CD4-positive, alpha-beta T cell treated with Interleukin-15 for 1 hour (primary cell): ENCODE results near the gene MCUR1.
"Not testable (repeated sequence)": the region's sequence is repeated elsewhere in the genome, so short reads cannot be mapped to it uniquely, and the experiment has no call there.

Source experiments
- DNase-seq: peaks from one replicate; pipeline ENCODE4 v3.0.0-alpha.2; 2020

Gene MCUR1, protein sequence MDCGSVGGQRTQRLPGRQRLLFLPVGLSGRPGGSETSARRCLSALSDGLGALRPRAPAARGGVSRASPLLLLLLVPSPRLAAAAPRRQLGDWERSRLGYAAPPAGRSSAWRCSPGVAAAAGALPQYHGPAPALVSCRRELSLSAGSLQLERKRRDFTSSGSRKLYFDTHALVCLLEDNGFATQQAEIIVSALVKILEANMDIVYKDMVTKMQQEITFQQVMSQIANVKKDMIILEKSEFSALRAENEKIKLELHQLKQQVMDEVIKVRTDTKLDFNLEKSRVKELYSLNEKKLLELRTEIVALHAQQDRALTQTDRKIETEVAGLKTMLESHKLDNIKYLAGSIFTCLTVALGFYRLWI

DNA sequence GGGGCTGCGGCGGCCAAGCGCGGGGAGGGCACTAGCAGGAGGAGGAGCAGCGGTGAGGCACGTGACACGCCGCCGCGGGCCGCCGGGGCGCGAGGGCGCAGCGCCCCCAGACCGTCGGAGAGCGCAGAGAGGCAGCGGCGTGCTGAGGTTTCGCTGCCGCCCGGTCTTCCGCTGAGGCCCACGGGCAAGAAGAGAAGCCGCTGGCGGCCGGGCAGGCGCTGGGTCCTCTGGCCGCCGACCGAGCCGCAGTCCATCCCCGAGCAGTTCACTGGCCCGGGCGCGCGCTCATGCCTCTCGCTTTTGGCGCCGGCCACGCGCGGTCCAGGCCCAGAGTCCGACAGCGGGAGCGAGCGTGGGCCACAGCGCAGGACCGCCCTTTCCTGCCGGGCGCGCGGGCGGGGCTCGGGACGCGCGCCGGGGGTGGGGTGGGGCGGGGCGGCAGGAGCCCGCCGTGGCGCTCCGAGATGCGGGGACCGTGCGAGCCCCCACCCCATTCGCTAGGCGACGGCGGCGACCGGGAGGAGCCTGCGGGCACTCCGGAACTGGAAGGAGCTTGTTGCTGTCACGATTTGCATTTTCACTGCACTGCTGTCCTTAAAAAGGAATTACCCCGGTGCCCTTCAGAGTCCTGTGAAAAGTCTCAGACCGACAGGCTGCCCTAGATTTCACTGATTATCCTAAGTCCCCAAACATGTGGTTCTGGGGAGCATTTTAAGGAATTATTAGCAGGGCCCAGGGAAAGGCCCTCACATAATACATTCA lies at the start of gene MCUR1:
Gene MCUR1 (minus strand): TSS at position 382 of the 762 bp plus-strand sequence. CDS start 128 bp downstream, at position 254.
- peak; percentile 83 for DNase-seq

DNA sequence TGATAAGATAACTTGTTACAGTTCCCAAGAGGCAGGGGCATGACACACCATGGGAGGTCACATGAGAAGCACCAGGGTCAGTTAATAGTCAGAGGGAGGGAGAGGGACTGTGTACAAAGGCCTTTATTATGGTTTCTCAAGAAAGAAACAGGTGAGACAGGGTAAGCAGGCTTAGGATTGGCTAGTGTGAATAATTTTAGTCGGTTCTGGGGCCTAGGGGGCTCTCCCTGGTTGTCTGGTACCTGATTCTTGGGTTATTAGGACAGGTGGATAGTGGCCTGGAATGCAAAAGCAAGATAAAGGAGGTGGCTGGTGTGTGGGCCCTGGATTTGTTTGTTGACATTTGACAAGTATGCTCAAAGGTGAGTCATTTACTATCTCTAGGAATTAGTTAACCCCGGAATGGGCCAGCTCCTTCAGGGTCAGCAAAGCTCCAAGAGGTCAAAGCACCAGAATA lies 49.4 kb upstream of the MCUR1 start:
- no peak for DNase-seq

DNA sequence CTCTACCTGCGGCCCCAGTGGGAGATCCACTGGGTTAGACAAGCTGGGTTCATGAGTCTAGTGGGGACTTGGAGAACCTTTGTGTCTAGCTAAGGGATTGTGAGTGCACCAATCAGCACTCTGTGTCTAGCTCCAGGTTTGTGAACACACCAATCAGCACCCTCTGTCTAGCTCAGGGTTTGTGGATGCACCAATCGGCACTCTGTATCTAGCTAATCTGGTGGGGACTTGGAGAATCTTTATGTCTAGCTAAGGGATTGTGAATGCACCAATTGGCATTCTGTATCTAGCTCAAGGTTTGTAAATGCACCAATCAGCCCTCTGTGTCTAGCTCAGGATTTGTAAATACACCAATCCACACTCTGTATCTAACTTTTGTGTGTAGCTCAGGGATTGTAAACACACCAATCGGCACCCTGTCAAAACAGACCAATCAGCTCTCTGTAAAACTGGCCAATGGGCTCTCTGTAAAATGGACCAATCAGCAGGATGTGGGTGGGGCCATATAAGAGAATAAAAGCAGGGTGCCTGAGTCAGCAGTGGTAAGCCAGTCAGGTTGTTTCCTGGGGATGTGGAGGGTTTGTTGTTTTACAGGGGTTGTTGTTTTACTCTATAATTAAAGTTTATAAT lies 46.3 kb upstream of the MCUR1 start:
- not testable (repeated sequence) for DNase-seq

DNA sequence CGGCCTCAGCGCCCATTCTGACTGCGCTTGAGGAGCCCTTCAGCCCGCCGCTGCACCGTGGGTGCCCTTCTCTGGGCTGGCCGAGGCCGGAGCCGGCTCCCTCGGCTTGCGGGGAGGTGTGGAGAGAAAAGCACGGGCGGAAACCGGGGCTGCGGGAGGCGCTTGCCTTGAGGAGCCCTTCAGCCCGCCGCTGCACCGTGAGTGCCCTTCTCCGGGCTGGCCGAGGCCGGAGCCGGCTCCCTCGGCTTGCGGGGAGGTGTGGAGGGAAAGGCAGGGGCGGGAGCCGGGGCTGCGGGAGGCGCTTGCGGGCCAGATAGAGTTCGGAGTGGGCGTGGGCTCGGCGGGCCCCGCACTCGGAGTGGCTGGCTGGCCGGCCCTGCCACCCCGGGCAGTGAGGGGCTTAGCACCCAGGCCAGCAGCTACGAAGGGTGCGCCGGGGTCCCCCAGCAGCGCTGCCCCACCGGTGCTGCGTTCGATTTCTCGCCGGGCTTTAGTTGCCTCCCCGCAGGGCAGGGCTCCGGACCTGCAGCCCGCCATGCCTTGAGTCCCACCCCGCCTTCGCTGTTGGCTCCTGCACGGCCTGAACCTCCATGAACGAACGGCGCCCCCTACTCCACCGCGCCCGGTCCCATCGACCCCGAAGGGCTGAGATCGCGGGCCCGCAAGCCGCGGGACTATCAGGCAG lies 45.7 kb upstream of the MCUR1 start:
- DNase-seq: no peak

DNA sequence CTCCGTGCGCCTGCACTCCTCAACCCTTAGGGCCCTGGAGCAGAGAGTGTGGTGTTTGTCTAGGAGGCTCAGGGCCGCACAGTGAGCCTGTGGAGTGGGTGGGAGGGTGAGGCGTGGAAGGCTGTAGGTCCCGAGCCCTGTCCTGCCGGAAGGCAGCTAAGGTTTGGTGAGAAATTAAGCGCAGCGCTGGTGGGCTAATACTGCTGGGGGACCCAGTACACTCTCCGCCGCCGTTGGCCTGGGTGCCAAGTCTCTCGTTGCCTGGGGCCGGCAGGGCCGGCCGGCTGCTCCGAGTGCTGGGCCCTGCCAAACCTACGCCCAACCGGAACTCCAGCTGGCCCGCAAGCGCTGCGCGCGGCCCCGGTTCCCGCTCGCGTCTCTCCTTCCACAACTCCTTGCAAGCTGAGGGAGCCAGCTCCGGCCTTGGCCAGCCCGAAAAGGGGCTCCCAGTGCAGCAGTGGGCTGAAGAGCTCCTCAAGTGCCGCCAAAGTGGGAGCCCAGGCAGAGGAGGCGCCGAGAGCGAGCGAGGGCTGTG lies 40.4 kb upstream of the MCUR1 start:
- DNase-seq: no peak

DNA sequence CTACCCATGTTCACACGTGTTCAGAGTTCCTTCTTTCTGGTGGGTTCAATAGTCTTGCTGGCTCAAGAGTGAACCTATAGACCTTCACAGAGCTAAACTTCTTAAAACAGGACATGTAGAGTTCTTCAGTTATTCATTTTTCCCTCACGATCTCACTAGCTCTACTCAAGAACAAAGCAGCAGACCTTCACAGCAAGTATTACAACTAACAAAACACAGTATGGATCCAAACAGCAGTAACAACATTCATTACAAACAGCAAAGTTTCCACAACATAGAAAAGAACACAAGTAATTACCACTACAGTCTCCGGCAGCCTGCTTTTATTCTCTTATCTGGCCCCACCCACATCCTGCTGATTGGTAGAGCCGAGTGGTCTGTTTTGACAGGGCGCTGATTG lies 39.5 kb upstream of the MCUR1 start:
- DNase-seq: no peak

DNA sequence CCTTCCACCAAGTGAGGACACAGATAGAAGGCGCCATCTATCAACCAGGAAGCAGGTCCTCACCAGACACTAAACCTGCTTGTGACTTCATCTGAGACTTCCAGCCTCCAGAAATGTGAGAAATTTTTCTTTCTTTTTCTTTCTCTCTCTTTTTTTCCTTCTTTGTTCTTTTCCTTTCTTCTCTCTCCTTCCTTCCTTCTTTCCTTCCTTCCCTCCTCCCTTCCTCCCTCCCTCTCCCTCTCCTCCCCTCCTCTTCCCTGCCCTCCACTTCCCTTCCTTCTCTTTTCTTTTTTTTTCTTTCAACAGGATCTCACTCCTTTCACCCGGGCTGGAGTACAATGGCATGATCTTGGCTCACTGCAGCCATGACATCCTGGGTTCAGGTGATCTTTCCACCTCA lies 37.4 kb upstream of the MCUR1 start:
- no peak for DNase-seq

DNA sequence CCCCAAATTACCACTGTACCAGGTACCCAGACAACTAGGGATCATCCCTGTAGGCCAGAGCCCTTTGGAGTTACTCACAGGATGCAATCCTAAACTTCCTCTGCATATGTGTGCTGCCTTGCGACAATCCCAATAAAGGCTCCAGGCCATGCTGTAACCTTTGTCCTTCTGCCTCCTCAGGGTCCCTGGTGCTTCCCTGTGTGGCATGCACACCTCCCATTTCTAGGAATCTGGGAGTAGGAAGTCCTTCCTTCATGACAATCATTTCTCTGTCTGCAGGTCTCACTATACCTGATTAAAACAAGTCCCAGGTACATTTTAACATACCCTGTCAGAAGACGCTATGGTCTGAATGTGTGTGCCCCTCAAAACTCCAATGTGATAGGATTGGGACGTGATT lies 37.0 kb upstream of the MCUR1 start:
- DNase-seq: no peak

DNA sequence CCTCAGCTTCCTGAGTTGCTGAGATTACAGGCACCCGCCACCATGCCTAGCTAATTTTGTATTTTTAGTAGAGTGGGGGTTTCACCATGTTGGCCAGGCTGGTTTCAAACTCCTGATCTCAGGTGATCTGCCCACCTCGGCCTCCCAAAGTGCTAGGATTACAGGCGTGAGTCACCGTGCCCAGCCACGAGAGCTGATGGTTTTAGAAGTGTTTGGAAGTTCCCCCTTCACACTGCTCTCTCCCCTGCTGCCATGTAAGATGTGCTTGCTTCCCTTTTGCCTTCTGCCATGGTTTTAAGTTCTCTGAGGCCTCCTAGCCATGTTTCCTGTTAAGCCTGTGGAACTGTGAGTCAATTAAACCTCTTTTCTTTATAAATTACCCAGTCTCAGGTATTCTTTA lies 36.3 kb upstream of the MCUR1 start:
- DNase-seq: not testable (repeated sequence)

DNA sequence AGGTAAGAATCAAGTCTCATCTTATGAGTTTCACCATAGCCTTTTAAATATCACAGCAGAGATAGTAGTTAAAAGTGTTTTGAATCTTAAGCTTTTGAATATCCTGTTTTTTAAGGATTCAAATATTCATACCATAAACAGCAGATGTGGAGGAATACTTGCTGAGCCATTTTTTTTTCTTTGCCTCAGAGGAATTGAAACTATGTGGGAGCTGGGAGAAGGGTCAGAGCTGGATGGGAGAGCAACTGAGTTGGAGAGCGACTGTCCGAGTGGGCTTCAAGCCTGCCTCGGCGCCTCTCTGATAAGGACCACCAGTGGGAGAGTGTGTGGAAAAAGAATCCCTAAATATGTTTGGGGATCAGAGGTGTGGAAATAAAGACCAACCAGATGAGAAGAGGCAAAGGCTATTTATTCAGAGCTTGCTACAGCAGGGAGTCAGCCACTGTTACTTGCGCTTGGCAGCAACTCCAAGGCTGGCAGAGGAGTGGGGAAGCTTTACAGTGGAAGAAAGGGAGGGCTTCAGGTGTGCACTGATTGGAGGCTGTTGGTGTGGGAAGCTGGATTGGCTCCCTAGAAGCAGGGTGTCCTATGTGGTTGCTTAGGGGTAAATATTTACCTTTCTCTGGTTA lies 34.3 kb upstream of the MCUR1 start:
- DNase-seq: no peak

DNA sequence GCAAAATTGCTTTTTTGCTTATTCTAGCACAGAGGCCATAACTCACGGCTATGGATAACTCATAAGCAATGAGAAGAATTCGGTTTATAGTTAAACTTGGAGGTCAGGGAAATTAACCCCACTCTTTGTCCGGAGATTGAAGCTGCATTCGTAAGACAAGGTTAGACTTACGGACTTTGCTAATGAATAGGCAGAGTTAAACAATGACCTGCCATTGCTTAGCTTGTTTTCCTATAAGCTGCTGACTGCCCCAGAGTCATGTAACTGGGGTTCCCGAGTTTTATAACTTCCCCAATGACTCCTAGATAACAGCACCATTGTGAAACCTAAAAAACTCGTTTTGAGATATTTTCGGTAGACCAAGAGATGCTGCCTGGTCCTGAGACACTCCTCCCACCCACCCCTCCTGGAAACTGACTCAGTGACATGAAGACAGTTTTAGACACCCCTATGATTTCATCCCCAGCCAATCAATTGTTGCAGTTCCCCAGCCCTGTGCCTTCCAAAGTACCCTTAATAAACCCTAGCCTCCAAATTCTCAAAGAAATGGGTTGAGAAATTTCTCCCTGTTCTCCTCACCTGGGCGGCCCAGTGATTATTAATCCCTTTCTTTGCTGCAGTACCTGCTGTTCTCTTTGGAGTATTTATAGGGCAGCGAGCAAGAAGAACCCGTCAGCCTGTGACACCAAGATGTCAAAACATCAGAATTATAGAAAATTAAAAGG lies 33.1 kb upstream of the MCUR1 start:
- DNase-seq: no peak

DNA sequence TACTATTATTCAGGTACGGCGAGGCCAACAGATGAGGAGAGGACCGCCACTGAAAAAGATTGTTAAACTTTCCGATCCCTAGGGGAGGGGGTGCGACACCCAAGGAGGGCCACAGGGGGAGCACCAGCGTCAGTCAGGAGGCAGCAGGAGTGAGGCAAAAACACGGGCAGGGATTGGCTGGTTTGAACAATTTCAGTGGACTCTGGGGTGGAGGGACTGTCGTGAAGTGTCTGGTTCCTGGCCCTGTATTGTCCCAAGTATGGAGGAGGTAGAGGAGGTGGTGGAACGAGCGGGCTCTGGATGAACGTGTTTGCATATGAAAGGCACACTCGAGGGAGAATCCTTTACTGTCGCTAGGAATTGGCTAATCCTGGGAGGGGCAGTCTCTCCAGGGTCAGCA lies 32.5 kb upstream of the MCUR1 start:
- no peak for DNase-seq

DNA sequence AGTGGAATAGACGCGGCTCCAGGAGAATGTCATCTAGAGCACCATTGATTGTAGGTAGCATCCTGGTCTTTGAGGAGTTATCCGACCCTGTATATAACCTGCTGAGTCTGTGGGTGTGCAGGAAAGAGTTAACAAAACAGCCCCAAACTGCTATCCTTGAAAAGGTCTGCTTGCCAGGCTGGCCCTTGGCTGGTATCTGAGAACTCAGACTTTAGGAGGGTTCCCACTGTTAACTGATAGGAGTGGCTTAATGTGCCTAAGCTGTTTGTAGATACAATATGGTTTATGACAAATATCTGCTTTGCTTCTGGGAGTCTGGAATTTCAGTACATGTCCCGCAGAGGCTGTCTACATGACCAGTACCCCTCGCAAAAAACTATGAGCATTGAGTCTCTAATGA lies 27.6 kb upstream of the MCUR1 start:
- no peak for DNase-seq

DNA sequence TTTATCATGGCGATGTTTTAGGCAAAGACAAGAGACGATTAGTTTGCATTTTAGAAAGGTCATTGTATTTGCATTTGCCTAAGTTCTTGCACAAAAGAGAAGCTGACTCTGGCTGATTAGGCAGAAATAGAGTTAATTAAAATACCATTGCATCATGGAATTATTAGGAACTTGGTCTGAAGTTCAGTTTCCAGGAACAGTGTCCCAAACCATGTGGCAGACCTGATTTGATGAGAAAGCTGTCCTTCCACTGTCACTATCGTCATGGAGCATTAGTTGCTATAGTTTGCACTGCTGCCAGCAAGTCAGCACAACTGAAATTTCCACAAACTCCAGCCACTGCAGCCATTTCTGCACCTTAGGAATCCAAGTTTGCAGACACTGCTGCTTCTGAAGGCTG lies 24.3 kb upstream of the MCUR1 start:
- DNase-seq: no peak

DNA sequence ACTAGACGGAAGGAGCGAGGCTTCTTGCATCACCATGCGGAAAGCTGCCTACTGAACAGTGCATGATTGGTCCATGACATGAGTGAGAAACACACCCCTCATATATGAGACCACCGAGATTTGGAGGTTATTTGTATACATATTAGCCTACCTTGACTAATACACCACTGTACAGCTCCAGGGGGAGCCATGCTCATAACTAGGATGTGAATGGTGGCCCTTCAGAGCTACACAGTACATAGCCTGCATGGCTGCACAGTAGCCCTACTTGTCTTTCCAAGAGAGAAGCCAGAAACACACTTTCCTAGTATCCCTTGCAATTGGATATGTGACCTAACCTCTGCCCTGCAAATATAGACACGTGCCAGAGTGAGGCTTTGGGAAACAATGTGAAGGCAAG lies 21.8 kb upstream of the MCUR1 start:
- no peak for DNase-seq

DNA sequence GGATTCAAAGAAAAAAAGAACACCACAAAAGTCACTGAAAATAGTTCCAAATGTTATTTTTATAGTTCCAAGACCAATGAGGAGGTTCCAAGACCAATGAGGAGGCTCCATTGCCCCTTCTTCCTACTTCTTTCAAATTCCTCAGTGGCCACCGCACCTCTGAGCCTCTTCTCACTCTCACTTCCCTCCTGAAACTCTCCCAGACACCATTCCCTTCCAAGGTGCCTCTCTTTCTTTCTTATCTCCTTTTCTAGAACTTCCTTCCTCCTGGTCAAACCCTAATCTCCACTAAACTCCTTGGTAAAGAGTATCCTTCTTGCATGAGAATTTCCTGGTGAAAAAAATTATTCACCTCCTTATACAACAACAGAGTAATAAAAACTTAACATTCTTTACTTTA lies 20.4 kb upstream of the MCUR1 start:
- no peak for DNase-seq

DNA sequence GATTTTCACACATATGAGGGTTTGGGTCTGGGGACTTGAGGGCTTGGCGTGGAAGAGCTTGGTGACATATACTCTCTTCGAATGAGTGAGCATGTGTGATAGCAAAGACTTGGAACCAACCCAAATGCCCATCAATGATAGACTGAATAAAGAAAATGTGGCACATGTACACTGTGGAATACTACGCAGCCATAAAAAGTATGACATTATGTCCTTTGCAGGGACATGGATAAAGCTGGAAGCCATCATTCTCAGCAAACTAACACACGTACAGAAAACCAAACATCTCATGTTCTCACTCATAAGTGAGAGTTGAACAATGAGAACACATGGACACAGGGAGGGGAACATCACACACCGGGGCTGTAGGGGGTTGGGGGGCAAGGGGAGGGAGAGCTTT lies 19.7 kb upstream of the MCUR1 start:
- not testable (repeated sequence) for DNase-seq

DNA sequence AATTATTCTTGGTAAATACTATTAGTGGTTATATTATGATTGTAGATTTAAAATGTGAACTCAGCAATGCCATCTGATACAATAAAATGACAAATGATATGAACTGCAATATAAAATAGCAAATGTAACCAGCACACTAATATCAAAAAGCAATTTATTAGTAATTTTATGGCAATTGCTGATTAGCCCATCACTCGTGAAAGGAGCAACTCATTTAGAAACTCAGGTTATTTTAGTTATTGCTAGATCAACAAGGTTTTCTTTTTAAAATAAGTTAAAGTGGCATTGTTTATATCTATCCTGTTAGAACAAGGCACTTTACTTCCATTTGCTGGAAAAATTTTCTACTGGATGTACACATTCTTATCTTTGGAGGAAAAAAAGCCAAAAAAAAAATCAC lies 18.4 kb upstream of the MCUR1 start:
- no peak for DNase-seq

DNA sequence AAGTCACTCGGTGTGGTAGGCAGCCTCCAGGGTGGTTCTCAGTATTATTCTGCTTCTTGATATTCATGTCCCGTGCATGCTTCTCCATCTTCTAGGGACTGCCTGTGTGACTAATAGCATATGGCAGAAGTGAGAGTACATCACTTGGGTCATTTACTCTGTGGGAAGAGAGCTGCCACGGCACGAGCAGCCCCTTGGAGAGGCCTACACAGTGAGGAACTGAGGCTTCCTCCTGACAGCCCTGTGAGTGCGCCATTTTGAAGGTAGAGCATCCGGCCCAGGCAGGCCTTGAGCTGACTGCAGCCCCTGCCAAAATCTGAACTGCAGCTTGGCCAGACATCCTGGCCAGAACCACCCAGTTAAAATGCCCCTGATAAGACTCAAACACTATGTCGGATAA lies 17.3 kb upstream of the MCUR1 start:
- no peak for DNase-seq

DNA sequence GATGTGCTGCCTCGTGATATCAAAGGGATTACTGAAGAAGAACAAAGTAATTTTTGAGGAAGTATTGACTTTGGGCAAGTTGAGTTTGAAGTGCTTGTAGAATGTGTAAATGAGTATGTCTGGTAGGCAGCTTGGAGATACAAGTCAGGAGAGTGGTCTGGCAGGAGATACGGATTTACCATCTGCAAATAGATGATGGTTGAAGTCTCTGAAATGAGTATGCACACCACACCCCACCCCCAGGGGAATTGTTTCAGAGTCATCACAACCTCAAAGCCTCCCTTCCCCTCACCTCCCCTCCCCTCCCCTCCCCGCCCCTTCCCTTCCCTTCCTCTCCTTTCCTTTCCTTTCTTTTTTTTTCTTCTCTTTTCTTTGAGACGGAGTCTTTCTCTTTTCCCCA lies 16.4 kb upstream of the MCUR1 start:
- no peak for DNase-seq

DNA sequence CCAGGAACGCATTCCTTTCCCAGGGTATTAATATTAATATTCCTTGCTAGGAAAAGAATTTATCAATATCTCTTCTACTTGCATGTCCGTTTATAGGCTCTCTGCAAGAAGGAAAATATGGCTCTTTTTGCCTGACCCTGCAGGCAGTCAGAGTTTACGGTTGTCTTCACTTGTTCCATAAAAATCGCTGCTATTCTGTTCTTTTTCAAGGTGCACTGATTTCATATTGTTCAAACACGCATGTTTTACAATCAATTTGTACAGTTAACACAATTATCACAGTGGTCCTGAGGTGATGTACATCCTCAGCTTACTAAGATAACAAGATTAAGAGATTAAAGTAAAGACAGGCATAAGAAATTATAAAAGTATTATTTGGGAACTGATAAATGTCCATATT lies 15.1 kb upstream of the MCUR1 start:
- not testable (repeated sequence) for DNase-seq
